Vagina (tissue), 2 donors: ENCODE data around the gene CCDC178. TPM values are rescaled to one million over a fixed set of nuclear protein-coding genes. Genes with fewer than 3 reads are reported as not detected.

Experiments used
- DNase-seq, 2 donors: peaks; one replicate each; pipeline ENCODE4 v3.0.0-alpha.2; 2017; ENCODE audit errors: extremely low spot score in 2 of 2
- H3K27ac ChIP-seq: fragments of 200-600 bp; sonication (generic); one replicate; pipeline ENCODE4 v1.5.1; 2019
- H3K27me3 ChIP-seq: fragments of 200-600 bp; sonication (generic); one replicate; pipeline ENCODE4 v1.5.1; 2019
- H3K36me3 ChIP-seq, 2 donors: fragments of 200-600 bp; sonication (generic); one replicate each; pipeline ENCODE4 v1.5.1; 2017 to 2019
- H3K4me1 ChIP-seq: fragments of 200-600 bp; sonication (generic); one replicate; pipeline ENCODE4 v1.5.1; 2019
- H3K4me3 ChIP-seq, 2 donors: fragments of 200-600 bp; sonication (generic); 1 replicate in 1 of 2; 2 replicates in 1 of 2; pipeline ENCODE4 v1.5.1; 2016 to 2019
- H3K9me3 ChIP-seq: fragments of 200-600 bp; sonication (generic); one replicate; pipeline ENCODE4 v1.5.1; 2019
- CTCF ChIP-seq, 3 experiments: fragments of 450-650 bp in 2 of 3; fragments of 200-600 bp in 1 of 3; sonication (generic) in 1 of 3; IDR thresholded peaks; one replicate each; pipeline ENCODE4 v1.5.1; 2017 to 2019; ENCODE audit warnings: antibody characterized with exemption in 3 of 3, mild to moderate bottlenecking in 2 of 3, moderate library complexity in 2 of 3
- POLR2A ChIP-seq, 2 donors: fragments of 450-650 bp; IDR thresholded peaks; one replicate each; pipeline ENCODE4 v1.6.1; 2017; ENCODE audit warnings: antibody characterized with exemption in 2 of 2, mild to moderate bottlenecking in 2 of 2, moderate library complexity in 2 of 2
- POLR2AphosphoS5 ChIP-seq, 2 donors: sonication (generic); formaldehyde crosslinking; IDR thresholded peaks; one replicate each; pipeline ENCODE4 v1.9.0; 2017; ENCODE audit warnings: antibody characterized with exemption in 2 of 2, mild to moderate bottlenecking in 2 of 2, low read depth in 1 of 2; ENCODE audit not compliant: insufficient read depth in 1 of 2
- intact Hi-C: fragments of 100-400 bp; cut with DNase I; formaldehyde crosslinking; loops from one replicate; pipeline ENCODE4 v1.15.1; 2023
- total RNA-seq: library from RNA; depleted of rRNA; stranded (reverse); fragments of >200 nt; gene quantifications from one replicate; pipeline ENCODE4 v1.2.3, GENCODE V29; 2016

Gene CCDC178
- total RNA-seq, 1 donor from 2014 or later, result 10.8 TPM

- DNase-seq, result no peak
- no peaks in the 10 kb centered on the region for H3K4me1 ChIP-seq
- no peaks in the 10 kb centered on the region for H3K36me3 ChIP-seq
- no peak overlapping the region for H3K27ac ChIP-seq
- no peak overlapping the region for H3K4me3 ChIP-seq
- TF ChIP-seq POLR2AphosphoS5 (IDR thresholded peaks at IDR 0.05; ENCODE audit: insufficient read depth in 1 of 2, low read depth in 1 of 2) (no peak), CTCF (IDR thresholded peaks at IDR 0.05) (no peak), POLR2A (IDR thresholded peaks at IDR 0.05) (no peak)
- no peaks in the 10 kb centered on the region for H3K27me3 ChIP-seq
- intact Hi-C loops, result no loop called here
- H3K9me3 ChIP-seq, result no peaks in the 10 kb centered on the region
These were observed 327.1 kb downstream of the CCDC178 start for GRCh38 chr18:33113416-33113815.

- no peaks in the 10 kb centered on the region for H3K4me1 ChIP-seq
- no peak overlapping the region for H3K4me3 ChIP-seq
- no peak for DNase-seq
- H3K9me3 ChIP-seq, result no peaks in the 10 kb centered on the region
- H3K36me3 ChIP-seq, result no peaks in the 10 kb centered on the region
- intact Hi-C loops, result no loop called here
- H3K27me3 ChIP-seq, result no peaks in the 10 kb centered on the region
- no peak overlapping the region for H3K27ac ChIP-seq
- TF ChIP-seq POLR2A (IDR thresholded peaks at IDR 0.05), result no peak
- TF ChIP-seq POLR2AphosphoS5 (IDR thresholded peaks at IDR 0.05; ENCODE audit: insufficient read depth in 1 of 2, low read depth in 1 of 2), result no peak
- TF ChIP-seq CTCF (IDR thresholded peaks at IDR 0.05), result no peak
These were observed 333.0 kb downstream of the CCDC178 start for GRCh38 chr18:33107511-33107910.

GRCh38 chr18:33101316-33101715 is 339.2 kb downstream of the CCDC178 start:
- no peak overlapping the region for H3K4me3 ChIP-seq
- H3K27me3 ChIP-seq, result no peaks in the 10 kb centered on the region
- no peak overlapping the region for H3K27ac ChIP-seq
- no peaks in the 10 kb centered on the region for H3K4me1 ChIP-seq
- TF ChIP-seq POLR2A (IDR thresholded peaks at IDR 0.05) (no peak), CTCF (IDR thresholded peaks at IDR 0.05) (no peak), POLR2AphosphoS5 (IDR thresholded peaks at IDR 0.05; ENCODE audit: insufficient read depth in 1 of 2, low read depth in 1 of 2) (no peak)
- H3K9me3 ChIP-seq, result no peaks in the 10 kb centered on the region
- H3K36me3 ChIP-seq, result no peaks in the 10 kb centered on the region
- intact Hi-C loops, result no loop called here
- no peak for DNase-seq

GRCh38 chr18:33099626-33100025 is 340.9 kb downstream of the CCDC178 start:
- Histone ChIP-seq H3K27ac (no peak overlapping the region), H3K36me3 (no peaks in the 10 kb centered on the region), H3K4me1 (no peaks in the 10 kb centered on the region), H3K4me3 (no peak overlapping the region), H3K9me3 (no peaks in the 10 kb centered on the region), H3K27me3 (no peaks in the 10 kb centered on the region)
- TF ChIP-seq CTCF (IDR thresholded peaks at IDR 0.05), result no peak
- TF ChIP-seq POLR2A (IDR thresholded peaks at IDR 0.05), result no peak
- TF ChIP-seq POLR2AphosphoS5 (IDR thresholded peaks at IDR 0.05; ENCODE audit: insufficient read depth in 1 of 2, low read depth in 1 of 2), result no peak
- intact Hi-C loops, result no loop called here
- no peak for DNase-seq

GRCh38 chr18:33097126-33097525 is 343.4 kb downstream of the CCDC178 start:
- Histone ChIP-seq H3K27me3 (no peaks in the 10 kb centered on the region), H3K9me3 (no peaks in the 10 kb centered on the region), H3K4me1 (no peaks in the 10 kb centered on the region), H3K4me3 (no peak overlapping the region), H3K27ac (no peak overlapping the region), H3K36me3 (no peaks in the 10 kb centered on the region)
- DNase-seq, result no peak
- intact Hi-C loops, result no loop called here
- TF ChIP-seq CTCF (IDR thresholded peaks at IDR 0.05) (no peak), POLR2AphosphoS5 (IDR thresholded peaks at IDR 0.05; ENCODE audit: insufficient read depth in 1 of 2, low read depth in 1 of 2) (no peak), POLR2A (IDR thresholded peaks at IDR 0.05) (no peak)
